ENCODE measurements around the gene TSPAN5. TPM values are rescaled to one million over a fixed set of nuclear protein-coding genes. Genes with fewer than 3 reads are reported as not detected.

Gene TSPAN5
- total RNA-seq, 1 donor from 2014 or later, result 1.7 TPM

DNA sequence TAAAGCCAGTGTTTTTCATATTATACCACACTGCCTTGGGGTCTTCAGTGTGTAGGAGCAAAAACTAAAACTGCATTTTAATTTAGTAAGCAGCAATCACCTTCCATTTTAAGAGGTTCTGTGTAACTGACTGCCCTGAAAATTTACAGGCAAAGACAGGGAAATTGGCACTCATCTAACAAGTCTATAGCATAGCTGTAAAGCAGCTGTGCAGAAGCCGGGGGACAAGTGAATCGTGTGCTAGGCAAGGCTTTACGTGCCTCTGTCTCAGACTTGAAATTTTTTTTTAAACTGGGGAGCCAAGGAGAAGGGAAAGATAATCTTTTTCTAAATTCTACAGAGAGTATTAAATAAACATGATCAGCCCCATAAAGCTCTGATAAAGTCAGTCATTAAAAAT, 39.7 kb downstream of the TSPAN5 start:
- no peaks in the 10 kb centered on the region for H3K27me3 ChIP-seq (ENCODE audit: low read depth)
- H3K4me3 ChIP-seq, result no peak overlapping the region
- intact Hi-C loops (cut with micrococcal nuclease), result no loop called here
- H3K27ac ChIP-seq (replicated peaks), result no peak overlapping the region
- no peaks in the 10 kb centered on the region for H3K9me3 ChIP-seq (replicated peaks)
- TF ChIP-seq, protein P1, sequence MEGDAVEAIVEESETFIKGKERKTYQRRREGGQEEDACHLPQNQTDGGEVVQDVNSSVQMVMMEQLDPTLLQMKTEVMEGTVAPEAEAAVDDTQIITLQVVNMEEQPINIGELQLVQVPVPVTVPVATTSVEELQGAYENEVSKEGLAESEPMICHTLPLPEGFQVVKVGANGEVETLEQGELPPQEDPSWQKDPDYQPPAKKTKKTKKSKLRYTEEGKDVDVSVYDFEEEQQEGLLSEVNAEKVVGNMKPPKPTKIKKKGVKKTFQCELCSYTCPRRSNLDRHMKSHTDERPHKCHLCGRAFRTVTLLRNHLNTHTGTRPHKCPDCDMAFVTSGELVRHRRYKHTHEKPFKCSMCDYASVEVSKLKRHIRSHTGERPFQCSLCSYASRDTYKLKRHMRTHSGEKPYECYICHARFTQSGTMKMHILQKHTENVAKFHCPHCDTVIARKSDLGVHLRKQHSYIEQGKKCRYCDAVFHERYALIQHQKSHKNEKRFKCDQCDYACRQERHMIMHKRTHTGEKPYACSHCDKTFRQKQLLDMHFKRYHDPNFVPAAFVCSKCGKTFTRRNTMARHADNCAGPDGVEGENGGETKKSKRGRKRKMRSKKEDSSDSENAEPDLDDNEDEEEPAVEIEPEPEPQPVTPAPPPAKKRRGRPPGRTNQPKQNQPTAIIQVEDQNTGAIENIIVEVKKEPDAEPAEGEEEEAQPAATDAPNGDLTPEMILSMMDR (IDR thresholded peaks at IDR 0.05; ENCODE audit: borderline replicate concordance), result no peak
- H3K36me3 ChIP-seq, result no peaks in the 10 kb centered on the region
- DNase-seq, result no peak
- H3K4me1 ChIP-seq, result peaks cover 6% of the 10 kb centered on the region

DNA sequence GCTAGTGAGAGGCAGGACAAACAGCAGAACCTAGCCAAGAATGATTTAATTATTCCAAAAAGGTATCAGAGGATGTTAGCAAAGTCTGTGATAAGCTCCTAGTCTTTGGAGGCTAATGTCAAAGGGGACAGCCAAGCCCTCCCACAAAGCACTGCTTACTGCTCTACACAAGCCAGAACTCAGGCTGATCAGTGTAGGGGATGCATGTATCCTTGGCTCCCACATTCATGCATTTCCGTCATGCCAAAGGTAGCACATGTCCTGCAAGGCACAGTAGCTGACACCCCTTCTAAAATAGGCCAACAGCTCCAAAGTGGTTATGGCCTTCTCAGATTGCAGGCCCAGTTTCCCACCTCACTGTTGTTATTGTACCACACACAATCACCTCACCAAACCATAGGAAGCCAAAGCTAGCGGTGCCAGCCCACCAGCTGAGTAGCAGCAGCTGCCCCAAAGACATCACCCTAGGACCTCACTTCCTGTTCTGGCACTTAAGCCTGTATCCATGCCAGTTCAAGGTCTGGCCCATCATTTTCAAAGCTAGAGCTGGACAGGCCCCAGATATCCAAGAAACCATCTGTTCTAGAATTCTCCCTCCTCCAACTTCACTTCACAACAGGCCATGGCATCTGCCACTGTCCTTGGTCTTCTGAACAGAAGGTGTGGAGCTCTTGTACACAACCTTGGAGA, 40.9 kb downstream of the TSPAN5 start:
- H3K9me3 ChIP-seq (replicated peaks), result no peaks in the 10 kb centered on the region
- H3K27ac ChIP-seq (replicated peaks), result no peak overlapping the region
- TF ChIP-seq, protein P1 (IDR thresholded peaks at IDR 0.05; ENCODE audit: borderline replicate concordance), result no peak
- no peak for DNase-seq
- peaks cover 6% of the 10 kb centered on the region for H3K4me1 ChIP-seq
- no peak overlapping the region for H3K4me3 ChIP-seq
- H3K27me3 ChIP-seq (ENCODE audit: low read depth), result no peaks in the 10 kb centered on the region
- intact Hi-C loops (cut with micrococcal nuclease), result no loop called here
- no peaks in the 10 kb centered on the region for H3K36me3 ChIP-seq

DNA sequence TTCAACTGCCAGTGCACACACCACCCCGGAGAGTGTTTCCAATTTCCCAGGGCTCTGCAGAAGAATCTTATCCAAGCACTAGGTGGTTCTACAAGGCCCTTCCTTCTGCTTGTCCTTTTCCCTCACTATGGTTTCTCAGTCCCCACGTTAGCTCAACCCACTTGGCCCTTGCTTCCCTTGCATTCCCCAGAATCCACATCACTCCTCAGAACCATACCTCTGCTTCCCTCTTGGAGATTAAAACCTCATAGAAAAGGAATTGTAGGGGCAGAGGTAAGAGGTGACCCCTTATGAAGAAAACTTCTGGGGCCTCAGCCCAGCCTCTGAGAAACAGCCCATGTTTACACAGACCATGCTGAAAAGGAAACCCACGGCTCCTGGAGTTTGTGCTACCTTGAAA, 42.4 kb downstream of the TSPAN5 start:
- H3K27me3 ChIP-seq (ENCODE audit: low read depth), result no peaks in the 10 kb centered on the region
- no peak overlapping the region for H3K27ac ChIP-seq (replicated peaks)
- H3K4me3 ChIP-seq, result no peak overlapping the region
- intact Hi-C loops (cut with micrococcal nuclease), result no loop called here
- H3K4me1 ChIP-seq, result peaks cover 6% of the 10 kb centered on the region
- no peaks in the 10 kb centered on the region for H3K9me3 ChIP-seq (replicated peaks)
- no peak for DNase-seq
- TF ChIP-seq, protein P1 (IDR thresholded peaks at IDR 0.05; ENCODE audit: borderline replicate concordance), result no peak
- no peaks in the 10 kb centered on the region for H3K36me3 ChIP-seq

DNA sequence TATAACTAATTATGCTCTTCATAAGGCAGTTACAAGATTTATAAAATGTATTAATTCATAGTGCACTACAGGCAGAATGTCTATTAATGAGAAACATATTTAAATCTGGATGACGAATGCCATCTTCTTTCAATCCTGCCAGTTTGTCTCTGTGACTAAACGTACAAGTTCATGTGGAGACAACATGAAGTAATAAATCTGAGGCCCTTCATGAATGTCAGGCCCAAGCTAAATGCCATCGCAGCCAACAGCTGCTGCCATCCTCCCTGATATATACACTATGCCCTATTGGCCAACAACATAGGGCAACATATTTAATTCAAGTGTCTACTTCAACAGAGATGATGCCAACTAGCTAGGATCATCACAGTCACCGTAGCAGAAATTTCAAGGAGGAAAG, 43.7 kb downstream of the TSPAN5 start:
- H3K9me3 ChIP-seq (replicated peaks), result no peaks in the 10 kb centered on the region
- H3K36me3 ChIP-seq, result no peaks in the 10 kb centered on the region
- no peak for DNase-seq
- H3K4me3 ChIP-seq, result no peak overlapping the region
- TF ChIP-seq, protein P1 (IDR thresholded peaks at IDR 0.05; ENCODE audit: borderline replicate concordance), result no peak
- no peaks in the 10 kb centered on the region for H3K27me3 ChIP-seq (ENCODE audit: low read depth)
- H3K4me1 ChIP-seq, result peaks cover 6% of the 10 kb centered on the region
- intact Hi-C loops (cut with micrococcal nuclease), result no loop called here
- H3K27ac ChIP-seq (replicated peaks), result no peak overlapping the region

DNA sequence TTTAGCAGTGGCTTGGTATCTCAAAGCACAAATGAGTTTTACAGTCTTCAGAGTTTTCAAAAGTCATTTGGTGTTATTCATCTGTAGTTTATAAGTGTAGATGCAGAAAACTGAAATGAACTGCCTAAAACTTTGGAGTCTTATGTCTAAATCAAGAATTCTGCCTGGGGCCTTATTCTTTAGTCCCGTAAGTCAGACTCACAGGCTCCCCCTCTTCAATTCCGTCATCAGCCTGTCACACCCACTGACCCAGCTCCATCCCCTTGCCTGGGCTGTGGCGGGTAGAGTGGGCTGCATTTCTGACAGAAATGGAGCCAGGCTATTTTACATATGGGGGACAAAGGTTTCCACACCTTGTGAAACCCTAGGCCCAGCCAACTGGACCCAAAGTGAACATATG, 44.3 kb downstream of the TSPAN5 start:
- peaks cover 6% of the 10 kb centered on the region for H3K4me1 ChIP-seq
- no peak overlapping the region for H3K4me3 ChIP-seq
- no peaks in the 10 kb centered on the region for H3K9me3 ChIP-seq (replicated peaks)
- H3K27me3 ChIP-seq (ENCODE audit: low read depth), result no peaks in the 10 kb centered on the region
- intact Hi-C loops (cut with micrococcal nuclease), result no loop called here
- TF ChIP-seq, protein P1 (IDR thresholded peaks at IDR 0.05; ENCODE audit: borderline replicate concordance), result no peak
- no peaks in the 10 kb centered on the region for H3K36me3 ChIP-seq
- DNase-seq, result no peak
- H3K27ac ChIP-seq (replicated peaks), result no peak overlapping the region

Measured in left ventricle myocardium inferior (tissue), 1 donor.